Upper lobe of right lung (tissue), 1 donor: Measurements from ENCODE around the gene B3GAT2. TPM values are rescaled to one million over a fixed set of nuclear protein-coding genes. Genes with fewer than 3 reads are reported as not detected.

ENCODE experiments used
- ATAC-seq: fragments of 200-7000 bp; cut with Tn5 transposase; one replicate; pipeline ENCODE4 v1.9.1; 2020; ENCODE audit warnings: mild to moderate bottlenecking, moderate library complexity
- DNase-seq: peaks from one replicate; pipeline ENCODE4 v3.0.0-alpha.2; 2020
- H3K27ac ChIP-seq: fragments of 200-600 bp; one replicate; pipeline ENCODE4 v1.8.0; 2022
- H3K27me3 ChIP-seq: fragments of 200-600 bp; one replicate; pipeline ENCODE4 v1.8.0; 2022; ENCODE audit warnings: mild to moderate bottlenecking
- H3K36me3 ChIP-seq: fragments of 200-600 bp; one replicate; pipeline ENCODE4 v1.8.0; 2022
- H3K4me1 ChIP-seq: fragments of 200-600 bp; one replicate; pipeline ENCODE4 v1.8.0; 2022
- H3K4me3 ChIP-seq: fragments of 200-600 bp; one replicate; pipeline ENCODE4 v1.8.0; 2022; ENCODE audit warnings: mild to moderate bottlenecking
- H3K9me3 ChIP-seq: fragments of 200-600 bp; one replicate; pipeline ENCODE4 v1.8.0; 2022
- intact Hi-C: fragments of 100-400 bp; cut with DNase I; formaldehyde crosslinking; loops from one replicate; pipeline ENCODE4 v1.11.0; 2022
- total RNA-seq: library from RNA; stranded (reverse); fragmentation: NEBNext Ultra II Directional; extraction: Animal tissue kit (Norgen Biotek cat#: 25700); gene quantifications from one replicate; pipeline ENCODE4 v1.2.1, GENCODE V29; 2021
- TF ChIP-seq, protein P1 (sequence below): fragments of 200-600 bp; IDR thresholded peaks from one replicate; pipeline ENCODE4 v1.8.0; 2022; ENCODE audit warnings: antibody characterized with exemption
- donor health status: DM: no; HTN: yes; CAD: no; lungs with severe emphysema.

Gene B3GAT2
- total RNA-seq, 1 donor from 2014 or later, result not detected

DNA sequence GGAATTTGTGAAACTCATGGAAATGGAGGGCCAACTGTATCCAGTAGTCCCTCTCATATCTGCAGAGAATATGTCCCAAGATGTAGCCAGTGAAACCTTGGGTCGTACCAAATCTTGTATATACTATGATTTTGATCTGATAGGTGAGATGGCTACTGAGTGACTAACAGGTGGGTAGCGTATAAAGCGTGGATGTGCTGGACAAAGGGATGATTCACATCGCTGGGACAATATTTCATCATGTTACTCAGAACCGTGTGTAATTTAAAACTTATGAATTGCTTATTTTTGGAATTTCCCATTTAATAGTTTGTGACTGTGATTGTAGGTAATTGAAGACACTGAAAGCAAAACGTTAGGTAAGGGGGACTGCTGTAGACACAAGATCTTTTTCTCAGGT lies 145.1 kb downstream of the B3GAT2 start:
- H3K27ac ChIP-seq, result no peak overlapping the region
- H3K36me3 ChIP-seq, result no peaks in the 10 kb centered on the region
- TF ChIP-seq, protein P1, sequence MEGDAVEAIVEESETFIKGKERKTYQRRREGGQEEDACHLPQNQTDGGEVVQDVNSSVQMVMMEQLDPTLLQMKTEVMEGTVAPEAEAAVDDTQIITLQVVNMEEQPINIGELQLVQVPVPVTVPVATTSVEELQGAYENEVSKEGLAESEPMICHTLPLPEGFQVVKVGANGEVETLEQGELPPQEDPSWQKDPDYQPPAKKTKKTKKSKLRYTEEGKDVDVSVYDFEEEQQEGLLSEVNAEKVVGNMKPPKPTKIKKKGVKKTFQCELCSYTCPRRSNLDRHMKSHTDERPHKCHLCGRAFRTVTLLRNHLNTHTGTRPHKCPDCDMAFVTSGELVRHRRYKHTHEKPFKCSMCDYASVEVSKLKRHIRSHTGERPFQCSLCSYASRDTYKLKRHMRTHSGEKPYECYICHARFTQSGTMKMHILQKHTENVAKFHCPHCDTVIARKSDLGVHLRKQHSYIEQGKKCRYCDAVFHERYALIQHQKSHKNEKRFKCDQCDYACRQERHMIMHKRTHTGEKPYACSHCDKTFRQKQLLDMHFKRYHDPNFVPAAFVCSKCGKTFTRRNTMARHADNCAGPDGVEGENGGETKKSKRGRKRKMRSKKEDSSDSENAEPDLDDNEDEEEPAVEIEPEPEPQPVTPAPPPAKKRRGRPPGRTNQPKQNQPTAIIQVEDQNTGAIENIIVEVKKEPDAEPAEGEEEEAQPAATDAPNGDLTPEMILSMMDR, result no peak
- no peaks in the 10 kb centered on the region for H3K9me3 ChIP-seq
- H3K4me3 ChIP-seq, result no peak overlapping the region
- ATAC-seq, result no peak
- no peaks in the 10 kb centered on the region for H3K27me3 ChIP-seq
- H3K4me1 ChIP-seq, result no peaks in the 10 kb centered on the region
- no peak for DNase-seq
- intact Hi-C loops, result no loop called here
